Stimulated activated CD8-positive, alpha-beta memory T cell treated with anti-CD3 and anti-CD28 coated beads, Interleukin-4, amount 100 ng/mL, for 4 hours (primary cell): ENCODE data around the gene SERPINE1.
"Not testable (repeated sequence)": the region's sequence is repeated elsewhere in the genome, so short reads cannot be mapped to it uniquely, and the experiment has no call there.

ENCODE experiments used
- DNase-seq, 2 donors: peaks; one replicate each; pipeline ENCODE4 v3.0.0-alpha.2; 2020; ENCODE audit warnings: low read depth in 2 of 2, low spot score in 1 of 2

Gene SERPINE1

GRCh38 chr7:101121991-101122932 lies 4.6 kb upstream of the SERPINE1 start:
- no peak for DNase-seq

GRCh38 chr7:101122933-101123702 lies 3.8 kb upstream of the SERPINE1 start:
- no peak for DNase-seq

GRCh38 chr7:101123703-101124068 lies 3.2 kb upstream of the SERPINE1 start:
- DNase-seq = no peak

GRCh38 chr7:101124376-101125056 lies 2.4 kb upstream of the SERPINE1 start:
- DNase-seq = no peak

- DNase-seq = no peak
These were observed 784 bp upstream of the SERPINE1 start for GRCh38 chr7:101125989-101126650.

GRCh38 chr7:101127460-101128039 lies 646 bp downstream of the SERPINE1 start:
- no peak for DNase-seq

GRCh38 chr7:101128040-101128834 lies 1.3 kb downstream of the SERPINE1 start:
- no peak for DNase-seq

- no peak for DNase-seq
These were observed 2.8 kb downstream of the SERPINE1 start for GRCh38 chr7:101129603-101130117.

GRCh38 chr7:101132626-101133600 lies 6.0 kb downstream of the SERPINE1 start:
- not testable (repeated sequence) for DNase-seq

- DNase-seq = no peak
These were observed 6.9 kb downstream of the SERPINE1 start for GRCh38 chr7:101133621-101134398.

- DNase-seq = no peak
These were observed 7.6 kb downstream of the SERPINE1 start for GRCh38 chr7:101134399-101134980.

- DNase-seq = no peak
These were observed 10.8 kb downstream of the SERPINE1 start for GRCh38 chr7:101137651-101138212.

GRCh38 chr7:101138213-101138870 lies 11.4 kb downstream of the SERPINE1 start:
- peak; percentile 82 to 90 for DNase-seq

- DNase-seq = no peak
These were observed 13.4 kb downstream of the SERPINE1 start for GRCh38 chr7:101140339-101140699.

GRCh38 chr7:101140746-101141382 lies 14.0 kb downstream of the SERPINE1 start:
- DNase-seq = no peak
